22Rv1 (cell line): Measurements from ENCODE around the gene WDR77.

Experiments used
- ZFX ChIP-seq: fragments of 450-650 bp; IDR thresholded peaks from 2 replicates; pipeline ENCODE4 v1.6.1; 2017; ENCODE audit warnings: antibody characterized with exemption, borderline replicate concordance
- TF ChIP-seq, protein P1 (sequence below): fragments of 450-650 bp; IDR thresholded peaks from 2 replicates; pipeline ENCODE4 v1.5.1; 2017; ENCODE audit warnings: mild to moderate bottlenecking

DNA sequence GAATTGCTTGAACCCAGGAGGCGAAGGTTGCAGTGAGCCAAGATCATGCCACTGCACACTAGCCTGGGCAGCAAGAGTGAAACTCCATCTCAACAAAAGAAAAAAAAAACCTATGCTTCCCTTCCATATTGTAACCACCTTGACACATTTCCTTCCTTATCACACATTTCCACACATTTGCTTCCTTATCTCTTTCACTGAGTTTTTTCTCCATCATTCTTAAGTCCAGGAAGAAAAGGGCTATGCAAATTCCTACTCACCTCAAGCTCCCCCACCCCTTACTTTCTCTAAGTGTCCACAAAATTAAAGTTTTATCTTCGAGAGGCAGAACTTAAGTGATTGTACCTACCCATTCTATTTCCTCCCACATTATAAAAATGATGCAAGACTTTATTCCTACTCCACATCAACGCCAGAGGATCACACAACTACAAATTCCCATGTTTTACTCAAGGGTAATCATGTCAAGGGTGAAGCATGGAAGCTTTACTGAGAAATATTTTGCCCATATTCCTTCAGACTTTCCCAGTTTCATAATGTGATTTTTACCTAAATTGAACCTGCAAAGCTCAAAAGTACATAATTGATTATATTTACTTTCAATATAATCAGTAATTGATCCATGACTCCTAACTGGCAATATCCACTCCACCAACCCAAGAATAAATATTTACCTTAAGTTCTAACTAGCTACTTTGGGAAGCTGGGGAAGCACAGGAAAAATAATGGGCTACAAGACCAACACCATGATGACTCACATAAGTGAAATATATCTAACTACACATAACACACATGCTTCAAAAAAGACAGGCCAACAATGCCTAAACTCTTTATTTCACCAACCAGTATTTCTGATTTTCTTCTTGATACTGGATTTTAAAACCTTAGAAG is 9.3 kb downstream of the WDR77 start:
- TF ChIP-seq, protein P1, sequence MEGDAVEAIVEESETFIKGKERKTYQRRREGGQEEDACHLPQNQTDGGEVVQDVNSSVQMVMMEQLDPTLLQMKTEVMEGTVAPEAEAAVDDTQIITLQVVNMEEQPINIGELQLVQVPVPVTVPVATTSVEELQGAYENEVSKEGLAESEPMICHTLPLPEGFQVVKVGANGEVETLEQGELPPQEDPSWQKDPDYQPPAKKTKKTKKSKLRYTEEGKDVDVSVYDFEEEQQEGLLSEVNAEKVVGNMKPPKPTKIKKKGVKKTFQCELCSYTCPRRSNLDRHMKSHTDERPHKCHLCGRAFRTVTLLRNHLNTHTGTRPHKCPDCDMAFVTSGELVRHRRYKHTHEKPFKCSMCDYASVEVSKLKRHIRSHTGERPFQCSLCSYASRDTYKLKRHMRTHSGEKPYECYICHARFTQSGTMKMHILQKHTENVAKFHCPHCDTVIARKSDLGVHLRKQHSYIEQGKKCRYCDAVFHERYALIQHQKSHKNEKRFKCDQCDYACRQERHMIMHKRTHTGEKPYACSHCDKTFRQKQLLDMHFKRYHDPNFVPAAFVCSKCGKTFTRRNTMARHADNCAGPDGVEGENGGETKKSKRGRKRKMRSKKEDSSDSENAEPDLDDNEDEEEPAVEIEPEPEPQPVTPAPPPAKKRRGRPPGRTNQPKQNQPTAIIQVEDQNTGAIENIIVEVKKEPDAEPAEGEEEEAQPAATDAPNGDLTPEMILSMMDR, result no peak
- no peak for TF ChIP-seq ZFX
